HFFc6 (cell line): ENCODE data around the gene LSMEM2. TPM values are rescaled to one million over a fixed set of nuclear protein-coding genes. Genes with fewer than 3 reads are reported as not detected.

Source experiments
- DNase-seq: peaks from one replicate; pipeline ENCODE4 v3.0.0-alpha.2; 2018
- H3K27ac Mint-ChIP-seq: 2 replicates; pipeline ENCODE4 v1.8.0; 2020; ENCODE audit warnings: mild to moderate bottlenecking, mixed read lengths
- H3K27me3 Mint-ChIP-seq: 2 replicates; pipeline ENCODE4 v1.8.0; 2021; ENCODE audit warnings: mild to moderate bottlenecking, moderate library complexity, mixed read lengths; ENCODE audit not compliant: insufficient read depth
- H3K36me3 Mint-ChIP-seq: 2 replicates; pipeline ENCODE4 v1.8.0; 2021; ENCODE audit warnings: low read depth, mixed read lengths
- H3K4me1 Mint-ChIP-seq: 2 replicates; pipeline ENCODE4 v1.8.0; 2020; ENCODE audit warnings: low read depth, mixed read lengths
- H3K4me3 Mint-ChIP-seq: 2 replicates; pipeline ENCODE4 v1.8.0; 2020; ENCODE audit warnings: mild to moderate bottlenecking, moderate library complexity, mixed read lengths
- H3K9me3 Mint-ChIP-seq: 2 replicates; pipeline ENCODE4 v1.8.0; 2020; ENCODE audit warnings: mild to moderate bottlenecking, mixed read lengths
- total RNA-seq, 6 experiments: library from RNA; stranded (reverse); fragmentation: NEBNext Ultra II Directional; extraction: Animal tissue kit (Norgen Biotek cat#: 25700); gene quantifications; 2 replicates in 1 of 6; 3 replicates in 5 of 6; pipeline ENCODE4 v1.2.3, GENCODE V29; 2021
- TF ChIP-seq, protein P1 (sequence below): fragments of 200-600 bp; sonication (generic); IDR thresholded peaks from 2 replicates; pipeline ENCODE4 v1.5.0; 2021; ENCODE audit warnings: antibody characterized with exemption, mild to moderate bottlenecking

LSMEM2 gene
- total RNA-seq, 6 experiments from 2014 or later: 0.11 to 0.13 TPM; not detected in 4

- TF ChIP-seq, protein P1, sequence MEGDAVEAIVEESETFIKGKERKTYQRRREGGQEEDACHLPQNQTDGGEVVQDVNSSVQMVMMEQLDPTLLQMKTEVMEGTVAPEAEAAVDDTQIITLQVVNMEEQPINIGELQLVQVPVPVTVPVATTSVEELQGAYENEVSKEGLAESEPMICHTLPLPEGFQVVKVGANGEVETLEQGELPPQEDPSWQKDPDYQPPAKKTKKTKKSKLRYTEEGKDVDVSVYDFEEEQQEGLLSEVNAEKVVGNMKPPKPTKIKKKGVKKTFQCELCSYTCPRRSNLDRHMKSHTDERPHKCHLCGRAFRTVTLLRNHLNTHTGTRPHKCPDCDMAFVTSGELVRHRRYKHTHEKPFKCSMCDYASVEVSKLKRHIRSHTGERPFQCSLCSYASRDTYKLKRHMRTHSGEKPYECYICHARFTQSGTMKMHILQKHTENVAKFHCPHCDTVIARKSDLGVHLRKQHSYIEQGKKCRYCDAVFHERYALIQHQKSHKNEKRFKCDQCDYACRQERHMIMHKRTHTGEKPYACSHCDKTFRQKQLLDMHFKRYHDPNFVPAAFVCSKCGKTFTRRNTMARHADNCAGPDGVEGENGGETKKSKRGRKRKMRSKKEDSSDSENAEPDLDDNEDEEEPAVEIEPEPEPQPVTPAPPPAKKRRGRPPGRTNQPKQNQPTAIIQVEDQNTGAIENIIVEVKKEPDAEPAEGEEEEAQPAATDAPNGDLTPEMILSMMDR: peak; percentile 31; the same call in 1 of the 2 replicates
- Mint-ChIP-seq H3K9me3 (no peaks in the 10 kb centered on the region), H3K4me1 (peaks cover 41% of the 10 kb centered on the region), H3K27ac (peak overlapping the region; percentile 82), H3K27me3 (peaks cover 5% of the 10 kb centered on the region; the same call in 1 of the 2 replicates), H3K36me3 (peaks cover 24% of the 10 kb centered on the region), H3K4me3 (no peak overlapping the region)
- no peak for DNase-seq
Measured at GRCh38 chr3:50254577-50255250, 24.2 kb upstream of the LSMEM2 start.

GRCh38 chr3:50255251-50255615, 23.7 kb upstream of the LSMEM2 start:
- Mint-ChIP-seq H3K27me3 (peaks cover 4% of the 10 kb centered on the region; the same call in 1 of the 2 replicates), H3K36me3 (peaks cover 21% of the 10 kb centered on the region), H3K4me1 (peaks cover 37% of the 10 kb centered on the region), H3K4me3 (no peak overlapping the region), H3K27ac (peak overlapping the region; percentile 82), H3K9me3 (no peaks in the 10 kb centered on the region)
- TF ChIP-seq, protein P1: no peak
- DNase-seq: no peak

DNA sequence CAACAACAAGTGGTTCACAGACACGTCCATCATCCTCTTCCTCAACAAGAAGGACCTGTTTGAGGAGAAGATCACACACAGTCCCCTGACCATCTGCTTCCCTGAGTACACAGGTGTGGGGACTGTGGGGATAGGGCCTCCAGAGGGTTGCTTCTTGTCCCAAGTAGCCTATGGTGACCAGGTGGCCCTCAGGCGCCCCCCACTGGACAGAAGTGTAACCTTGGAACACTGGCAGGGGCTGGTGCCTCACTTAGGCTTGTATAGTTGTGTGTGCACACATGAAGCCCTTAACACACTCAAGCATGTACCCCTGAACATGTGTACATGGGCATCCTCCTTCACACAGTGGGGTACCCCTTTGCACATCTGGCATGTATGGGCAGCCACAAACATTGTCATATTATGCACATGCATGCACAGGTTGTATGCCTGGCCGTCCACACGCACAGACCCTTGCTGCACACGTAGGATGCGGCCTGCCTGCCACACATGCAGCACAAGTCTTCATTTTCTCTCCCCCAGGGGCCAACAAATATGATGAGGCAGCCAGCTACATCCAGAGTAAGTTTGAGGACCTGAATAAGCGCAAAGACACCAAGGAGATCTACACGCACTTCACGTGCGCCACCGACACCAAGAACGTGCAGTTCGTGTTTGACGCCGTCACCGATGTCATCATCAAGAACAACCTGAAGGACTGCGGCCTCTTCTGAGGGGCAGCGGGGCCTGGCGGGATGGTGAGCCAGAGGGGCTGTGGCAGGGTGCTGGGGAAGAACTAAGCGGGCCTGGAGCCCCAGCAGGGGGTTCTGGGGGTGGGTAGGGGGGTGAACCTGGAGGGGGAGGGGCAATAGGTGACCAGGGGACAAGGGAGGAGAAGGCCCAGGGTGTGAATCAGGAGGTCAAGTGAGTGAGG, 21.7 kb upstream of the LSMEM2 start:
- H3K9me3 Mint-ChIP-seq: no peaks in the 10 kb centered on the region
- H3K27me3 Mint-ChIP-seq: peaks cover 2% of the 10 kb centered on the region; the same call in 1 of the 2 replicates
- H3K4me1 Mint-ChIP-seq: peaks cover 26% of the 10 kb centered on the region
- TF ChIP-seq, protein P1: peak; percentile 81
- DNase-seq: no peak
- peak overlapping the region; percentile 26 for H3K27ac Mint-ChIP-seq
- H3K4me3 Mint-ChIP-seq: no peak overlapping the region
- peaks cover 13% of the 10 kb centered on the region for H3K36me3 Mint-ChIP-seq

DNA sequence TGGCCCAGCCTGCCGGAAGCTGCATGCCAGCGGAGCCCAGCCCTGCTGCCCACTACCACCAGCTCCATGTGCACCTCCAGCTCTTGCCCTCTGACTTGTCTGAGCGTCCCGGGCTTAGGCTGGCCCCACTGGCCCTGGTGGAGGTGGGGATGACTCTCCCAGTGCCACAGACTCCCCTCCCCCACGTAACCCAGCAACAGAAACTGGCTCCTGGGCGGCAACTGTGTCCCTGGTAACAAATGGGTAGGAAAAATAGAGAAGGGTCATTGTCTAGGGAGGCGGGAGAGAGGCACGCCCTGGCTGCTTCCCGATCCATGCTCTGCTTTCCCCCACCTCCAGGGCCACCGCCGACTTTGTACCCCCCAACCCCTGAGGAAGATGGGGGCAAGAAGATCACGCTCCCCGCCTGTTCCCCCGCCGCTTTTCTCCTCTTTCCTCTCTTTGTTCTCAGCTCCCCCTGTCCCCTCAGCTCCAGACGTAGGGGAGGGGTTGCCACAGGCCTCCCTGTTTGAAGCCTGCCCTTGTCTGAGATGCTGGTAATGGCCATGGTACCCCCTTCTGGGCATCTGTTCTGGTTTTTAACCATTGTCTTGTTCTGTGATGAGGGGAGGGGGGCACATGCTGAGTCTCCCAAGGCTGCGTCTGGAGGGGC, 20.7 kb upstream of the LSMEM2 start:
- Mint-ChIP-seq H3K27me3 (peaks cover 2% of the 10 kb centered on the region; the same call in 1 of the 2 replicates), H3K9me3 (no peaks in the 10 kb centered on the region), H3K4me1 (peaks cover 29% of the 10 kb centered on the region), H3K36me3 (peaks cover 12% of the 10 kb centered on the region), H3K27ac (peak overlapping the region; percentile 49), H3K4me3 (no peak overlapping the region)
- no peak for DNase-seq
- TF ChIP-seq, protein P1: no peak

DNA sequence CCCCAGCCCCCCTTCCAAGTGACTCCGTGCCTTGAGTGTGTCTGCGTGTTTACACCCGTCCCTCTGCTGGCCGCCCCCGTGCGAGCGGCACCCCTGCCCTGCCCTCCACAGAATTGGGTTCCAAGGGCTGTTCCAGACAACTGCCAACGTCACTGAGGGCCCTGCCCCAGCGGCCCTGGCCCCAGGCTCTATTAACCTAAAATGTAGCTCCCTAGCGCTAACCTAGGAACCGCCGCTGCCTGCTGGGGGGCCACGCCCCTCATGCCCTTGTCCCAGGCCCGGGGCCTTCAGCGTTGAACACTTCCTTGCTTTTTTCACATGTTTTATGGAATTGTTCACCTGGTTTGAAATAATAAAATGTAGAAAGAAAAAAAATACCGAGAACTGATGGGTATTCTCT, 19.9 kb upstream of the LSMEM2 start:
- no peak for DNase-seq
- Mint-ChIP-seq H3K4me1 (peaks cover 30% of the 10 kb centered on the region), H3K9me3 (no peaks in the 10 kb centered on the region), H3K27ac (peak overlapping the region; percentile 49; the same call in 1 of the 2 replicates), H3K4me3 (no peak overlapping the region), H3K36me3 (peaks cover 5% of the 10 kb centered on the region), H3K27me3 (0 out of 2 replicates have a peak, but pooled peaks cover 2% of the 10 kb centered on the region)
- TF ChIP-seq, protein P1: 0 out of 2 replicates have a peak, but pooled peaks have one; percentile 9
